ENCODE data around the gene HRC. TPM values are rescaled to one million over a fixed set of nuclear protein-coding genes. Genes with fewer than 3 reads are reported as not detected.
A peak's percentile ranks its signal among the peaks of the same experiment; 100 is the strongest.

Gene HRC
- total RNA-seq, 4 donors from 2014 or later, result 0.83 to 11.1 (median 4.1) TPM

- TF ChIP-seq EP300 (IDR thresholded peaks at IDR 0.05) (no peak), CTCF (IDR thresholded peaks at IDR 0.05) (peak; percentile 45 to 70 (median 67))
- Histone ChIP-seq H3K4me1 (peaks cover 34 to 55% (median 44%) of the 10 kb centered on the region in 4 donors), H3K27ac (replicated peaks in 1 of 4) (peak within 1 kb of the TSS; percentile 84 to 91 (median 90)), H3K4me3 (peak within 1 kb of the TSS; percentile 89 to 97 (median 93)), H3K36me3 (peaks cover 3 to 6% (median 5%) of the 10 kb centered on the region in 4 donors), H3K27me3 (no peaks in the 10 kb centered on the region), H3K9me3 (no peaks in the 10 kb centered on the region)
- no peak for DNase-seq (ENCODE audit: extremely low spot score)
- intact Hi-C loops (cut with DNase I), result loop anchor here (5.0 kb wide), 1 partner anchor 33 kb away; no protein-coding TSS in a partner anchor
- WGBS, result 2% methylated on average over 40 of the region's 66 CpGs
These were observed 41.2 kb downstream of the HRC start, which contains the start of gene LIN7B for GRCh38 chr19:49113762-49114629. Gene LIN7B, plus strand, starts transcription at chr19:49114370. Its CDS starts 35 bp downstream, at chr19:49114405.

GRCh38 chr19:49111218-49111998, 43.8 kb downstream of the HRC start:
- no peak overlapping the region for H3K27ac ChIP-seq (replicated peaks in 1 of 4)
- H3K27me3 ChIP-seq, result no peaks in the 10 kb centered on the region
- no peak overlapping the region for H3K4me3 ChIP-seq
- intact Hi-C loops (cut with DNase I), result loop anchor here (5.0 kb wide), 1 partner anchor 36 kb away; no protein-coding TSS in a partner anchor
- 84% methylated on average over 11 of the region's 11 CpGs for WGBS
- H3K4me1 ChIP-seq, result peaks cover 23 to 44% (median 28%) of the 10 kb centered on the region in 4 donors
- TF ChIP-seq CTCF (IDR thresholded peaks at IDR 0.05), result no peak
- TF ChIP-seq POLR2A (IDR thresholded peaks at IDR 0.05; ENCODE audit: low read depth), result no peak
- no peak for TF ChIP-seq POLR2AphosphoS5 (IDR thresholded peaks at IDR 0.05)
- no peak for TF ChIP-seq EP300 (IDR thresholded peaks at IDR 0.05)
- DNase-seq (ENCODE audit: extremely low spot score), result no peak
- no peaks in the 10 kb centered on the region for H3K9me3 ChIP-seq
- H3K36me3 ChIP-seq, result peaks cover 23 to 32% (median 30%) of the 10 kb centered on the region in 4 donors

DNA sequence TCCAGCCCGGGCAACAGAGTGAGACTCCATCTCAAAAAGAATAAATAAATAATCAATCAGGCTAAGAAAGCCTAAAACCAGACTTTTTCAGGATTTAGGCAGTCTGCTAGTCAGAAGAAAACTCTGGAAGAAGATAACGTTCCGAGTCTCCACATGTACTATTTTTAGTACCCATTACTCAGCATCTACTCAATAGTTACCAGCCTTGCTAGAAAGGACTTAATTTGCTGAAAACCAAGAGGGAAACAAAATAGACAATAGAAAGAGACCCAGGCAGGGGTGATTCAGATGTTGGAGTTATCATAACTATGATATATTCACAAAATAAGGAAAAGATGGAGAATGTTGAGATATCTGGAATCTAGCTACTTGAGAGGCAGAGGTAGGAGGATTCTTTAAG, 44.6 kb downstream of the HRC start:
- peaks cover 31 to 37% (median 36%) of the 10 kb centered on the region in 4 donors for H3K36me3 ChIP-seq
- H3K27me3 ChIP-seq, result no peaks in the 10 kb centered on the region
- intact Hi-C loops (cut with DNase I), result loop anchor here (5.0 kb wide), 1 partner anchor 37 kb away; no protein-coding TSS in a partner anchor
- H3K4me1 ChIP-seq, result peaks cover 23 to 47% (median 28%) of the 10 kb centered on the region in 4 donors
- H3K27ac ChIP-seq (replicated peaks in 1 of 4), result no peak overlapping the region
- 35% methylated on average over 3 of the region's 3 CpGs for WGBS
- no peak overlapping the region for H3K4me3 ChIP-seq
- no peaks in the 10 kb centered on the region for H3K9me3 ChIP-seq
- DNase-seq (ENCODE audit: extremely low spot score), result no peak
- TF ChIP-seq POLR2AphosphoS5 (IDR thresholded peaks at IDR 0.05), result no peak
- TF ChIP-seq EP300 (IDR thresholded peaks at IDR 0.05), result no peak
- no peak for TF ChIP-seq POLR2A (IDR thresholded peaks at IDR 0.05; ENCODE audit: low read depth)
- no peak for TF ChIP-seq CTCF (IDR thresholded peaks at IDR 0.05)

DNA sequence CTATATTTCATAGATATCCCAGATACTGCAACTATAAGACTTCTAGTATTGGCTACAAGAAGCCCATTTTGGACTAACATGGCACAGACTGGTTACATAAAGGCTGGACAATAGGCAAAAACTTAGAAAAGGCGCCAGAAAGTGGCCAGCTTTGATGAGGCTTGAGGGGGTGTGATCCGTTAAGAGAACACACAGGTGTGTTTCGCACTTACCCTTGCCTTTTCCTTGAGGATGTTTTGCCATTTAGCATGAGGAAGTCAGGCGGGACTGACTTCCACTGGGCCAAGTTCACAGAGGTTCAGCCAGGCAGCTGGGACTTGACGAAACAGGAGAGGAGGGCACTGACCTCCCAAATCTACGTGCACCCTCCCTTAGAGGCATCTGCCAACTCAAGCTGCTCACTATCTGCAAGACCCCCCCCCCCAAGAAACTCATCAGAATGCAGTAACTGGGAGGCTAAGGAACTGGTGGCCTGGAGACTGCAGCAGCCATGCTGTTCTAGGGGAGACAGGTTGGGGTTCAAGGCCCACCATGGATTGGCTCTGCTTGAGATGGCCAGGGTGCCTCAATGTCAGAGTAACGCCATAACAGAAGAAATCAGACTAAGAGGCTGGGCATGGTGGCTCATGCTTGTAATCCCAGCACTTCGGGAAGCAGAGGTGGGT, 45.5 kb downstream of the HRC start:
- WGBS, result 78% methylated on average over 8 of the region's 8 CpGs
- DNase-seq (ENCODE audit: extremely low spot score), result no peak
- H3K4me3 ChIP-seq, result no peak overlapping the region
- no peak for TF ChIP-seq EP300 (IDR thresholded peaks at IDR 0.05)
- TF ChIP-seq CTCF (IDR thresholded peaks at IDR 0.05), result no peak
- TF ChIP-seq POLR2A (IDR thresholded peaks at IDR 0.05; ENCODE audit: low read depth), result no peak
- no peak for TF ChIP-seq POLR2AphosphoS5 (IDR thresholded peaks at IDR 0.05)
- intact Hi-C loops (cut with DNase I), result loop anchor here (5.0 kb wide), 1 partner anchor 38 kb away; no protein-coding TSS in a partner anchor
- H3K27ac ChIP-seq (replicated peaks in 1 of 4), result no peak overlapping the region
- peaks cover 19 to 40% (median 21%) of the 10 kb centered on the region in 4 donors for H3K4me1 ChIP-seq
- H3K27me3 ChIP-seq, result no peaks in the 10 kb centered on the region
- no peaks in the 10 kb centered on the region for H3K9me3 ChIP-seq
- H3K36me3 ChIP-seq, result peaks cover 40 to 46% (median 45%) of the 10 kb centered on the region in 4 donors
